Keratinocyte (primary cell): ENCODE measurements around the gene XRCC1. TPM values are rescaled to one million over a fixed set of nuclear protein-coding genes. Genes with fewer than 3 reads are reported as not detected.

ENCODE experiments used
- DNase-seq: peaks from one replicate; pipeline ENCODE4 v3.0.0-alpha.2; 2011; ENCODE audit warnings: low read depth, missing footprints, low spot score
- FAIRE-seq: peaks from 2 replicates; lab custom pipeline; 2011; peaks lifted over from hg19 to GRCh38; lab: Jason Lieb, UNC
- H2AFZ ChIP-seq: 2 replicates; pipeline ENCODE4 v1.6.0; 2012; ENCODE audit warnings: low read length, control low read depth, inconsistent platforms; ENCODE audit not compliant: control insufficient read depth
- H3K27ac ChIP-seq: 2 replicates; pipeline ENCODE4 v1.5.1; 2011; ENCODE audit warnings: low read length; ENCODE audit not compliant: control insufficient read depth, insufficient read depth
- H3K27me3 ChIP-seq: 3 replicates; pipeline ENCODE4 v1.6.0; 2011; ENCODE audit warnings: low read length; ENCODE audit not compliant: control insufficient read depth, insufficient read depth; ENCODE audit errors: extremely low read depth
- H3K36me3 ChIP-seq, 2 experiments: 2 replicates in 1 of 2; 3 replicates in 1 of 2; pipeline ENCODE4 v1.5.1; 2011; ENCODE audit warnings: low read length in 2 of 2, mild to moderate bottlenecking in 1 of 2; ENCODE audit not compliant: control insufficient read depth in 2 of 2, insufficient read depth in 2 of 2; ENCODE audit errors: extremely low read depth in 1 of 2
- H3K4me1 ChIP-seq: 3 replicates; pipeline ENCODE4 v1.5.1; 2011; ENCODE audit warnings: low read length; ENCODE audit not compliant: control insufficient read depth, insufficient read depth; ENCODE audit errors: extremely low read depth
- H3K4me2 ChIP-seq: 3 replicates; pipeline ENCODE4 v1.6.0; 2011; ENCODE audit warnings: low read depth, low read length; ENCODE audit not compliant: control insufficient read depth, insufficient read depth; ENCODE audit errors: extremely low read depth
- H3K4me3 ChIP-seq, 3 experiments: fragments of 200-600 bp in 1 of 3; sonication (generic) in 1 of 3; 2 replicates in 2 of 3; 3 replicates in 1 of 3; pipeline ENCODE4 v1.5.1; 2011 to 2016; ENCODE audit warnings: low read length in 3 of 3, mild to moderate bottlenecking in 3 of 3, control low read depth in 2 of 3, inconsistent platforms in 1 of 3, low read depth in 1 of 3, mixed read lengths in 1 of 3, mixed run types in 1 of 3, moderate library complexity in 1 of 3; ENCODE audit not compliant: control insufficient read depth in 2 of 3, insufficient read depth in 2 of 3; ENCODE audit errors: extremely low read depth in 1 of 3
- H3K79me2 ChIP-seq: 2 replicates; pipeline ENCODE4 v1.6.0; 2012; ENCODE audit warnings: low read length; ENCODE audit not compliant: control insufficient read depth, insufficient read depth
- H3K9ac ChIP-seq: 3 replicates; pipeline ENCODE4 v1.6.0; 2011; ENCODE audit warnings: low read length; ENCODE audit not compliant: control insufficient read depth, insufficient read depth; ENCODE audit errors: extremely low read depth
- H3K9me1 ChIP-seq: 3 replicates; pipeline ENCODE4 v1.6.0; 2011; ENCODE audit warnings: low read length; ENCODE audit not compliant: control insufficient read depth, insufficient read depth; ENCODE audit errors: extremely low read depth
- H3K9me3 ChIP-seq: 2 replicates; pipeline ENCODE4 v1.5.1; 2012; ENCODE audit warnings: low read depth, low read length; ENCODE audit not compliant: control insufficient read depth
- H4K20me1 ChIP-seq: 3 replicates; pipeline ENCODE4 v1.6.0; 2011; ENCODE audit warnings: low read length; ENCODE audit not compliant: control insufficient read depth, insufficient read depth; ENCODE audit errors: extremely low read depth
- EZH2 ChIP-seq: IDR thresholded peaks from one replicate; pipeline ENCODE4 v1.6.1; 2012; ENCODE audit warnings: inconsistent platforms, mild to moderate bottlenecking, low read length, moderate library complexity
- dilution Hi-C: fragments of 300-500 bp; cut with MboI; formaldehyde crosslinking; loops from one replicate; pipeline ENCODE4 v1.7.0; 2020; ENCODE audit warnings: low sequenced_read_pairs; ENCODE audit not compliant: extremely low pct_ligation_motif_present
- polyA plus RNA-seq, 5 experiments: library from polyadenylated mRNA; depleted of rRNA in 3 of 5; stranded (reverse) in 3 of 5; stranded (forward) in 1 of 5; unstranded in 1 of 5; fragments of >200 nt; gene quantifications; 1 replicate in 1 of 5; 2 replicates in 3 of 5; 3 replicates in 1 of 5; pipeline versions ENCODE4 v1.2.1 to v1.2.3, GENCODE V29; 2011 to 2012; ENCODE audit warnings: missing spikeins in 2 of 5, low read depth in 1 of 5, low replicate concordance in 1 of 5
- TF ChIP-seq, protein P1 (sequence below), 3 experiments: IDR thresholded peaks in 1 of 3; conservative IDR thresholded peaks in 1 of 3; optimal IDR thresholded peaks in 1 of 3; 2 replicates in 2 of 3; 3 replicates in 1 of 3; pipeline versions ENCODE3 to v1.5.1; 2011; ENCODE audit warnings: low read length in 3 of 3, mild to moderate bottlenecking in 3 of 3, moderate library complexity in 2 of 3, control low read depth in 1 of 3, inconsistent platforms in 1 of 3; ENCODE audit not compliant: insufficient read depth in 2 of 3; ENCODE audit errors: extremely low read depth in 1 of 3

The XRCC1 gene
- polyA plus RNA-seq, 1 donor (not counting 4 experiments of a cell fraction or from before 2014, with no cell fraction given): 16.3 TPM

DNA sequence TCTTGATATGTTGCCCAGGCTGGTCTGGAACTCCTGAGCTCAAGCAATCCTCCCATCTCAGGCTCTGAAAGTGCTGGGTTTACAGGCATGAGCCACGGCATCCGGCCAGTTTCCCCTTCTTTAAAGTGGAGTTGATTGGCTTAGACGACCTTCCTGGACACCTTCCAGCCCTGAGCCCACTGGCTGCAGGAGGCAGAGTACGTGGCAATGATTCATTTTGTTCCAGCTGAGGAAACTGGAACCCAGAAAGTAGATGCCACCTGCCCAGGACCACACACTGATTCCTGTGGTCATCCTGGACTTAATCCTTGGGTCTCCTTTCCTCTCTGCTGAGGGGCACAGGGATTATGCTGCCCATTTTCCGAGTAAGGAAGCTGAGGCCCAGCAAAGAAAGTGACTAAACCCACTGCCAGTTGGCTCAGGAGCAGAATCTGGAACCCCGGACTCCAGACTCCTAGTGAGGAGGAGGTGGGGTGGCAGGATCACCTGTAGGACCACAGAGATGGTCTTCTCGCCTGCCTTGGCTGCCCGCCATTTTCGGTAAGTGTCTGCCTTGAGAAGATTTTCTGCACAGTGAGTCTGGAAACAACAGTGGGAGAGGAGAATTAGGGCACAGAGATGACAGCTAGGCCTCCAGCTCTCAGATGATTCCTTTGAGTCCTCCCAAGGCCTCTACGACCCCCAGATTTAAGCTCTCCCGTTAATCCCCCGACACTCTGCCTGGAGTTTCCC, 737 bp downstream of the XRCC1 start:
- no peak for DNase-seq
- FAIRE-seq: no peak

DNA sequence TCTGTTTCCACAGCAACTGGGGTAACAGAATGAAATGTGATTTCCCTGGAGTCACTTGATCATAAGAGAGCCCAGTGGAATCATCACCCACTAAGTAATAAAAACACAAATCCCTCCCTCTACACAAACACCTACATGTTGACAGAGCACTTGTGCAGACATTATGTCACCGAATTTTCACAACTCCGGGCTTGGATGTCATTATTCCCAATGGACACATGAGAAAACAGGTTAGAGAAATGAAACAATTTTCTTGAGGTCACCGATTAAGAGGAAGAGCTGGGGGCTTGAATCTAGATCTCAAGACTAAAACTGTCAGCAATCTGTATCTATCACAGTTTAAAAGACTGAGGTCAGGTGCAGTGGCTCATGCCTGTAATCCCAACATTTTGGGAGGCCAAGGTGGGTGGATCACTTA, 3.1 kb downstream of the XRCC1 start:
- no peak for FAIRE-seq
- H3K36me3 ChIP-seq: peaks cover 0 to 4% of the 10 kb centered on the region in 2 experiments
- no peaks in the 10 kb centered on the region for H3K27me3 ChIP-seq
- no peaks in the 10 kb centered on the region for H3K9me1 ChIP-seq
- H3K4me3 ChIP-seq: no peak overlapping the region
- no peak overlapping the region for H3K27ac ChIP-seq
- H3K4me2 ChIP-seq: no peak overlapping the region
- TF ChIP-seq, protein P1, sequence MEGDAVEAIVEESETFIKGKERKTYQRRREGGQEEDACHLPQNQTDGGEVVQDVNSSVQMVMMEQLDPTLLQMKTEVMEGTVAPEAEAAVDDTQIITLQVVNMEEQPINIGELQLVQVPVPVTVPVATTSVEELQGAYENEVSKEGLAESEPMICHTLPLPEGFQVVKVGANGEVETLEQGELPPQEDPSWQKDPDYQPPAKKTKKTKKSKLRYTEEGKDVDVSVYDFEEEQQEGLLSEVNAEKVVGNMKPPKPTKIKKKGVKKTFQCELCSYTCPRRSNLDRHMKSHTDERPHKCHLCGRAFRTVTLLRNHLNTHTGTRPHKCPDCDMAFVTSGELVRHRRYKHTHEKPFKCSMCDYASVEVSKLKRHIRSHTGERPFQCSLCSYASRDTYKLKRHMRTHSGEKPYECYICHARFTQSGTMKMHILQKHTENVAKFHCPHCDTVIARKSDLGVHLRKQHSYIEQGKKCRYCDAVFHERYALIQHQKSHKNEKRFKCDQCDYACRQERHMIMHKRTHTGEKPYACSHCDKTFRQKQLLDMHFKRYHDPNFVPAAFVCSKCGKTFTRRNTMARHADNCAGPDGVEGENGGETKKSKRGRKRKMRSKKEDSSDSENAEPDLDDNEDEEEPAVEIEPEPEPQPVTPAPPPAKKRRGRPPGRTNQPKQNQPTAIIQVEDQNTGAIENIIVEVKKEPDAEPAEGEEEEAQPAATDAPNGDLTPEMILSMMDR (optimal IDR thresholded peaks at IDR 0.05 in 1 of 3, IDR thresholded peaks at IDR 0.05 in 1 of 3, conservative IDR thresholded peaks at IDR 0.05 in 1 of 3; ENCODE audit: extremely low read depth in 1 of 3, insufficient read depth in 2 of 3, low read length in 3 of 3): no peak
- no peak for TF ChIP-seq EZH2
- DNase-seq: no peak
- peaks cover 27% of the 10 kb centered on the region for H3K4me1 ChIP-seq
- dilution Hi-C loops: no loop called here
- no peak overlapping the region for H2AFZ ChIP-seq
- H3K9me3 ChIP-seq: no peaks in the 10 kb centered on the region
- H3K9ac ChIP-seq: no peak overlapping the region
- H4K20me1 ChIP-seq: no peaks in the 10 kb centered on the region
- H3K79me2 ChIP-seq: peaks cover 20% of the 10 kb centered on the region

More for the DNA sequence above, 737 bp downstream of the XRCC1 start:
- H3K27ac ChIP-seq: peak overlapping the region; percentile 70
- no peaks in the 10 kb centered on the region for H4K20me1 ChIP-seq
- H3K27me3 ChIP-seq: no peaks in the 10 kb centered on the region
- H3K79me2 ChIP-seq: peaks cover 20% of the 10 kb centered on the region
- H3K4me3 ChIP-seq: peak overlapping the region; percentile 71 to 83 (median 79)
- H3K9me3 ChIP-seq: no peaks in the 10 kb centered on the region
- H3K36me3 ChIP-seq: peaks cover 0 to 4% of the 10 kb centered on the region in 2 experiments
- dilution Hi-C loops: no loop called here
- TF ChIP-seq, protein P1 (optimal IDR thresholded peaks at IDR 0.05 in 1 of 3, IDR thresholded peaks at IDR 0.05 in 1 of 3, conservative IDR thresholded peaks at IDR 0.05 in 1 of 3; ENCODE audit: extremely low read depth in 1 of 3, insufficient read depth in 2 of 3, low read length in 3 of 3): no peak
- no peak for TF ChIP-seq EZH2
- peak overlapping the region; percentile 25 for H2AFZ ChIP-seq
- H3K4me1 ChIP-seq: peaks cover 27% of the 10 kb centered on the region
- peak overlapping the region; percentile 94 for H3K4me2 ChIP-seq
- no peaks in the 10 kb centered on the region for H3K9me1 ChIP-seq
- H3K9ac ChIP-seq: peak overlapping the region; percentile 90
